ENCODE data around the gene PSD2.
A peak's percentile ranks its signal among the peaks of the same experiment; 100 is the strongest.

The PSD2 gene

DNA sequence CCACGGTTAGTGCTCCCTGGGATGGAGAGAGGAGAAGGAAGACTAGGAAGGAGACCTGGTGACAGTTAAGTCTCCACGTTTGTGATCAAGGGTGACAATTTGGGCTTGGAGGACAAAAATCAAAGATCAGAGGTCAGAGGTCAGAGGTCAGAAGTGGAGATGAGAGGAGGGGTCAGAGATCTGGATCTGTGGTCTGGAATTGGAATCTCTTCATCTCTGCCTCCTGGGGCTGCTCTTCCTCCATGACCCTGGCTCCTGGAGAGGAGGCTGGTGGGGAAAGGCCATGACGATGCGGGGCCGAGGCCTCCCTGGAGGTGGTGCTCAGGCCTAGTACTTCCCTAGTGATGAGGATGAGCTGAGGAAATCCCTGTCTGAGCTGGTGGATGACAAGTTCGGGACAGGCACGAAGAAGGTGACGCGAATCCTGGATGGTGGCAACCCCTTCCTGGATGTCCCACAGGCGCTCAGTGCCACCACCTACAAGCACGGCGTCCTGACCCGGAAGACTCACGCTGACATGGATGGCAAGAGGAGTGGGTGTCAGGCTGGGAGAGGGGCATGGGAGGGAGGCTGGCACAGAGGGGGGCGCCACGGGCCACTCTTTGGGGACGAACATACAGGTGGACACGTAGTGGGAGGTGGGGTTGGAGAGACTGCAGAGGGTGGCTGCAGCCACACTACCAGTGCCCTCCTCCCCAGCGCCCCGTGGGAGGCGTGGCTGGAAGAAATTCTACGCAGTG lies 41.0 kb downstream of the PSD2 start:
- no peak for DNase-seq (ENCODE audit: low read depth in 2 of 2)

GRCh38 chr5:139837711-139838380 lies 42.2 kb downstream of the PSD2 start:
- no peak for DNase-seq (ENCODE audit: low read depth in 2 of 2)

DNA sequence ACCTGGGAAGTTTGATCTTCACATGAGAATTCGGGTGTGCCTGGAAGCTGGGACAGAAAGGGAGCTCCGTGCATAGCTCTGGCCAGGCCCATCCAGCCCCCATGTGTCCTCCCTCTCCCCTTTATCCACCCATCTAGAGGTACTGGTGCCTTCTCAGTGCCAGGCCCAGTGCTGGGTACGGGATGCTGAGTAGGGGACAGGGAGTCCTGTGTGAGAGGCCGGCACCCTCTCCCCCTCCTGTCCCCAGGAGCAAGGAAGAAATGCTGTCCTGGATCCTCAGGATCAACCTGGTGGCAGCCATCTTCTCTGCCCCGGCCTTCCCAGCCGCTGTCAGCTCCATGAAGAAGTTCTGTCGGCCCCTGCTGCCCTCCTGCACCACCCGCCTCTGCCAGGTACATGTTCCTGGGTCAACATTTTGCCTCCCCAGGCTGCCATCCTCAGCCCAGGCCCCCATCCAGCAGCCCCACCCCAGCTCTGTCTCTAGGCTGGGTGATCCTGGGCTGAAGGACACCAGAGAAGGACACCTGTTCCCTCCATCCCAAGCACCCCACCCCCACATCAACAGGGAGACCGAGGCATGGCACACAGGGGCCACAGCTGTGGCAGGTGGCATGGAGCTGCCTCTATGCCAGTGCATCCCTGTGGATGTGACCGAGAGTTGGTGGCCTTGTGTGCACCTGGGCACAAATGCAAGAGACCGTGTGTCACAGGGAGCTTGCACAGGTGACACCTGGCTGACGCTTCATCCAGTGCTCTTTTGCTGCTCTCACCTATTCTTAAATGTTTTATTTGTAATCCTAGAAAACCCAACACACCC lies 43.0 kb downstream of the PSD2 start:
- DNase-seq (ENCODE audit: low read depth in 2 of 2): no peak

DNA sequence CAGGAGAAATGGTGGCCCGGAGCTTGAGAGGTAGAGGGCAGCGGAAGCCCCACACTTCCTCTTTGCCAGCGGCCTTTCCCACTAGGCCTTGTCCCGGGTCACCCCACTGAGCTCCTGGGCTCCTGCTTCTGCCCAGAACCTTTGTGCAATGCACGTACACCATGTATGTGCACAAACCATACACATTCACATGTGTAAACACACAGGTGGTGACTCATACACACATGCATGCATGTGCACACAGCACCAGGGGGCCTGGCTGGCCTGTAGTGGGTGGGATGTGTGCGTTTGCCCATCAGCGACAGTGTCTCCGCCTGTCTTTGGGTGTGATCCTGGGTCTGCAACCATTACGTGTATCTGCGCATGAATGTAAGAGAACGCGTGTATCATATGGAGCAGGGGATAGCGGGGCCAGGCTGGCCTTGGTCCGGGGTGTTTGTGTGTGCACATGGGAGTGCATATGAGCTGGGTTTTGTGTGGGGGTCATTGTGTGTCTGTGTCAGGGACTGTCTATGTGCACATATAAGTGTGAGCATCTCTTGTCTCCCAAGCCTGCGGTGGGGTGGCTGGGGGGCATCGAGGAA lies 43.7 kb downstream of the PSD2 start:
- no peak for DNase-seq (ENCODE audit: low read depth in 2 of 2)

- DNase-seq (ENCODE audit: low read depth in 2 of 2): no peak
Observed at GRCh38 chr5:139839918-139840317, 44.3 kb downstream of the PSD2 start.

DNA sequence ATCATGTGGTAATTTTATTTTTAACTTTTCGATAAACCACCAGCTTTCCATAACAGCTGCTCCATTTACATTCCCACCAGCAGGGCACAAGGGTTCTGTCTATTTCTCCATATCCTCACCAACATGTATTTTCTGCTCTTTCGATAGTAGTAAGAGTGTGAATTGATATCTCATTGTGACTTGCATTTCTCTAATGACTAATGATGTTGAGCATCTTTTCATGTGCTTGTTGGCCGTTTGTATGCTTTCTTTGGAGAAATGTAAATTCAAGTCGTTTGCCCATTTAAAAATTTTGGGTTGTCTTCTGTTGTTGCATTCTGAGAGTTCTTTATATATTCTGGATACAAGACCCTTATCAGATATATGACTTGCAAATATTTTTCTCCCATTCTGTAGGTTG lies 45.9 kb downstream of the PSD2 start:
- no peak for DNase-seq (ENCODE audit: low read depth in 2 of 2)

DNA sequence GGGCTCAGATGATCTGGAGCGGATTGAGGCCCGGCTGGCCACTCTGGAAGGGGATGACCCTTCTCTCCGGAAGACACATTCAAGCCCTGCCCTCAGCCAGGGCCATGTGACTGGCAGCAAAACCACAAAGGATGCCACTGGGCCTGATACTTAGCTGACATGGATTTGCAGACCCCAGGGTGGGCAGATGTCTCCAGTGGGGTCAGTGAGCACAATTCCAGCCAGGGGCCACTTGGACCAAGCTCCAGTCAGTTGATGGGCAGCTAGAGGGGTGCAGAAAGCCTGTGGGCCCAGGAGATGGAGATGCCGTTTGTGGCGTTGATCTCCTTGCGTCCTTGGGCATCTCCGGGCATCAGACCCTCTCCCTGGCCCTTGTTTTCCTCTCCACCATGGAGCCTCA lies 46.7 kb downstream of the PSD2 start:
- DNase-seq (ENCODE audit: low read depth in 2 of 2): no peak

DNA sequence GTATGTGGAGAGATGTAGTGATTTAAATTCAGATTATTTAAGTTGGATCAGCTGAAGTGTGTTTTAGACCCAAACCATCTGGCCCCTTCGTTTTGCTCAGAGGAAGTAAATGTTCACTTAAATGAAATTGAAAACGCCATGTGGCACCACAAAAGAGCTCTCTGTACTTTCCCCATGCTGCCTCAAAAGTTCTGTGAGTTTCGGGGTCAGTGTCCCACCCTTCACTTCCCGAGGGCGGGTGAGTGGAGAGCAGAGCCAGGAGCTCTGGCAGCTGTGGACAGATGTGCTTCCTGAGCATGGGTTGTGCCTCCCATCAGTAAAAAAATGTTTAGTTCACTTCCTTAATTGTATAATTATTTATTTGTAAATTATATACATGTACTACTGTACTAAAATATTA lies 48.4 kb downstream of the PSD2 start:
- no peak for DNase-seq (ENCODE audit: low read depth in 2 of 2)

- DNase-seq (ENCODE audit: low read depth in 2 of 2): peak; percentile 70 to 73
Observed at GRCh38 chr5:139844472-139845145, 49.0 kb downstream of the PSD2 start.

DNA sequence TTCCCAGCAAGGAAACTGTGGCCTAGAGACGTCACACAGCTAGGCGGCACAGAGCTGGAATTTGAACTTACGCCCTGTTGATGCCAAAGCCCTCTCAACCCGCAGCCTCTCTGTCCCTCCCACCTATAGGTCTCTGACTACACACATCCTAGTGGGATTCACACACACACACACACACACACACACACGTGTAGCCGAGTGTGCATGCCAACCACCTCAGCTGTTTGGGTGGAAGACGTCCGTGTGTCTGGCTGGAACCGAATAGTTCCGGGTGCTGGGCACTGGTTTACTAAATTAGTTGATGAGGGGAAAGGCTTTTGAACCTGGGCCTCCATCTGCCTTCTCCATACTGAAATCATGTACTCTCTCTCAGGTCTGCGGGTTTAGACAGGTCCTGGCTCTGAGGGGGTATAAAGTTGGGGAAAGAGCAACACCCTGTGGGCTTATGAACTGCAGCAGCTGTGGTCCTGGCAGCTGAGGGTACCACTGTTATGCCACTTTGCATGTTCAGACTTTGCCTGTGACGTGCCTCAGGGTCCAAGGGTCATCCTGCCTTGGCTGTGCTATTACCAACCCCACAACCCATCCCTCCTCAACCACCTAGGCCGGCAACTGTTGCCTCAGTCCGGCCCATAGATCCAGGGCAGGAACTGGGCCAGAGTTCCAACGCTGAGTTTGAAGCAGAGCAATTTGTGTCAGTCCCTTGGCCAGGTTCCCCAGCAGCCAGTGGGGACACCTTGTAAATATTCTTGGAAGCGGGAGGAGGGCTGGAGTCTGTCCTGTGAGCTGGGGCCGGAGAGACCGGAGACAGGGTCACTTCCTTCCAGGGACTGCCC lies 50.5 kb downstream of the PSD2 start:
- no peak for DNase-seq (ENCODE audit: low read depth in 2 of 2)

DNA sequence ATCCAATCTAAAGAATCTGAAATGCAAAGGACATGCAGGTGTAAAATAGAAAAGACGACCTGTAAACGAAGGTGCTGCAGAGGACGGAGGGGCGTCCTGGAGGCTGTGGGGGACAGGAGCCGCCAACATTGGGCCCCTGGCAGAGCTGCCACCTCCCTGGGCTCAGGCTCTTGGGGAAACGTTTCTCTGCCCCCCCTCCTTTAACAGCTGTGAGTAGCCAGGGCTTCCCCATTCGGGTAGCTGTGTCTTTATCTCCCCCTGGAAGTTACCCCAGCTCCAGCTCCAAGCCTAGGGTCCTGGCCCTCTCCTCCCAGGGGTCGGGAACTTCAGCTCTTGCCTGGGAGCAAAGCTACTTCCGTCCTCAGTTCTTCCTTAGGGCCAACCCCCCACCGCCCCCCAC lies 51.5 kb downstream of the PSD2 start:
- no peak for DNase-seq (ENCODE audit: low read depth in 2 of 2)

- DNase-seq (ENCODE audit: low read depth in 2 of 2): peak; percentile 44 to 58
Observed at GRCh38 chr5:139847790-139848507, 52.3 kb downstream of the PSD2 start.

DNA sequence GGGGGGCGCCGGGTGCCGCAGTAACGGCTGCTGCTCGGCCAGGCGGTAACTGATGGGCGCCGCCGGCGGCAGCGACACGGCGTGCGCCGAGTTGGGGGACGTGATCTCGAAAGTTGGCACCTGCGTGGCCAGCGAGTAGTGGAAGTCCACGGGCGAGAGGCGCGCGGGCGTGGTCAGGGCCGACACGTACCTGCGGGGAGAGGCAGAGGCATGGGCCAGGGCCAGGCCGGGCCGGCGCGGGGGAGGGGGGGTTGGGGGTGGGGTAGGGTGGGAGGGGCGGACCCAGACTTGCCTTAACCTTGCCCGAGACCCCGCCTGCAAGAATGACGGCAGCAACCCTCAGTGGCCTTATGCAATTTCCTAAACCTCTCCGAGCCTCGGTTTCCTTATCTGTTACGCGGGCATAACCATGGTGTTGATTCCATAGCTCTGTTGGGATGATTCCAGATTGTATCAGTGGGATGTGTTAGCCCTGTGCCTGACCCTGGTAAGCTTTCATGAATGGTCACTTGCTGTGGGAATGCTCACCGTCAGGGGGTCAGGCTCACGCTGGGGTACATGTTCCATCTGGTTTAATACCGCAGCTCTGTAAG lies 53.0 kb downstream of the PSD2 start:
- peak in 1 of 2 donors; percentile 8 for DNase-seq (ENCODE audit: low read depth in 2 of 2)

DNA sequence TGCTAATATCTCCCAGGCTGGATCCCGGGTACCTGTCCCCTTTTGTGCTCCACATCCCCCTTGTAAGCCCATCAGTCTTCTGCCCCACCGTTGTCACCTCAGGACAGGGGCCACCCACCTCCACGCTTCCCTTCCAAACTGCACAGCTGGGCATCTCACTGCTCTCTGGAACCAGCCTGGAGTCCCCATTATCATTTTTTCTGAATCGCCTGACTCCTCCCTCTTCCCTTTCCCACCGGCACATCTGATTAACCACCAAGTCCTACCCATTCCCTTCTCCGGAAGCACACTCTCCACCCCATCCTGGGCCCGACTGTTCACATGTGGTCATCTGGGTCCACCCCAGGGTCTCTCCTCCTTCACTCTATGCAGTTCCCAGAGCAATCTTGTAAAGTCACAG lies 53.9 kb downstream of the PSD2 start:
- no peak for DNase-seq (ENCODE audit: low read depth in 2 of 2)

GRCh38 chr5:139849942-139850341 lies 54.3 kb downstream of the PSD2 start:
- DNase-seq (ENCODE audit: low read depth in 2 of 2): no peak

GRCh38 chr5:139850423-139851016 lies 54.9 kb downstream of the PSD2 start:
- no peak for DNase-seq (ENCODE audit: low read depth in 2 of 2)

GRCh38 chr5:139851558-139851957 lies 56.0 kb downstream of the PSD2 start:
- DNase-seq (ENCODE audit: low read depth in 2 of 2): no peak

GRCh38 chr5:139852696-139853095 lies 57.1 kb downstream of the PSD2 start:
- DNase-seq (ENCODE audit: low read depth in 2 of 2): no peak

GRCh38 chr5:139854029-139854605 lies 58.5 kb downstream of the PSD2 start:
- DNase-seq (ENCODE audit: low read depth in 2 of 2): no peak
